Spleen (tissue), 11 donors: ENCODE measurements around the gene ARTN. TPM values are rescaled to one million over a fixed set of nuclear protein-coding genes. Genes with fewer than 3 reads are reported as not detected.

Source experiments
- DNase-seq: peaks from one replicate; pipeline ENCODE4 v3.0.0-alpha.2; 2020
- H3K27ac ChIP-seq, 8 donors: fragments of 200-600 bp; sonication (generic) in 7 of 8; 1 replicate in 4 of 8; 2 replicates in 4 of 8; pipeline versions ENCODE4 v1.5.0 to v1.8.0; 2016 to 2021; ENCODE audit warnings: inconsistent platforms in 4 of 8, mild to moderate bottlenecking in 4 of 8, moderate library complexity in 1 of 8
- H3K27me3 ChIP-seq, 7 donors: fragments of 200-600 bp; sonication (generic) in 6 of 7; replicated peaks in 1 of 7; 1 replicate in 4 of 7; 2 replicates in 3 of 7; pipeline versions ENCODE4 v1.5.0 to v1.8.0; 2016 to 2021; ENCODE audit warnings: inconsistent platforms in 3 of 7, mild to moderate bottlenecking in 1 of 7
- H3K36me3 ChIP-seq, 6 donors: fragments of 200-600 bp; sonication (generic) in 5 of 6; 1 replicate in 4 of 6; 2 replicates in 2 of 6; pipeline versions ENCODE4 v1.5.0 to v1.8.0; 2016 to 2021; ENCODE audit warnings: inconsistent platforms in 2 of 6
- H3K4me1 ChIP-seq, 6 donors: fragments of 200-600 bp; sonication (generic) in 5 of 6; 1 replicate in 3 of 6; 2 replicates in 3 of 6; pipeline versions ENCODE4 v1.5.0 to v1.8.0; 2016 to 2021; ENCODE audit warnings: inconsistent platforms in 3 of 6
- H3K4me3 ChIP-seq, 8 donors: fragments of 200-600 bp; sonication (generic) in 7 of 8; 1 replicate in 4 of 8; 2 replicates in 4 of 8; pipeline versions ENCODE4 v1.5.0 to v1.8.0; 2016 to 2021; ENCODE audit warnings: inconsistent platforms in 4 of 8, mild to moderate bottlenecking in 4 of 8, moderate library complexity in 2 of 8
- H3K9me3 ChIP-seq, 8 donors: fragments of 200-600 bp; sonication (generic) in 7 of 8; 1 replicate in 4 of 8; 2 replicates in 4 of 8; pipeline versions ENCODE4 v1.5.0 to v1.8.0; 2016 to 2021; ENCODE audit warnings: inconsistent platforms in 4 of 8
- POLR2A ChIP-seq, 3 donors: fragments of 450-650 bp; IDR thresholded peaks; one replicate each; pipeline ENCODE4 v1.5.1; 2017; ENCODE audit warnings: antibody characterized with exemption in 3 of 3, mild to moderate bottlenecking in 1 of 3
- POLR2AphosphoS5 ChIP-seq, 3 donors: sonication (generic); formaldehyde crosslinking; IDR thresholded peaks; one replicate each; pipeline ENCODE4 v1.5.1; 2017; ENCODE audit warnings: antibody characterized with exemption in 3 of 3
- WGBS, 5 donors: extraction: QIAGEN DNeasy Blood & Tissue Kit in 3 of 5; methylation state at CpG; one replicate each; pipeline versions ENCODE4 v1.1.5 to v1.1.7; 2013 to 2018; 5-methylcytosine and 5-hydroxymethylcytosine counted together
- intact Hi-C: fragments of 100-400 bp; cut with DNase I; formaldehyde crosslinking; loops from one replicate; pipeline ENCODE4 v1.15.0; 2023; ENCODE audit warnings: low total_unique reads
- polyA plus RNA-seq, 3 donors: library from polyadenylated mRNA; stranded (reverse); fragments of 200-250 nt; gene quantifications; one replicate each; pipeline ENCODE4 v1.2.1, GENCODE V29; 2013
- total RNA-seq, 7 donors: library from RNA; depleted of rRNA in 3 of 7; stranded (reverse); fragments of >200 nt in 3 of 7; fragmentation: NEBNext Ultra II Directional in 4 of 7; extraction: Animal tissue kit (Norgen Biotek cat#: 25700) in 4 of 7; gene quantifications; one replicate each; pipeline versions ENCODE4 v1.1.0 to v1.2.1, GENCODE V29; 2016 to 2021
- TF ChIP-seq, protein P1 (sequence below), 11 experiments: fragments of 200-600 bp in 7 of 11; fragments of 450-650 bp in 4 of 11; sonication (generic) in 4 of 11; IDR thresholded peaks in 8 of 11; conservative IDR thresholded peaks in 3 of 11; 1 replicate in 7 of 11; 2 replicates in 4 of 11; pipeline versions ENCODE4 v1.4.0 to v1.8.0; 2016 to 2021; ENCODE audit warnings: antibody characterized with exemption in 11 of 11, inconsistent platforms in 4 of 11, mild to moderate bottlenecking in 1 of 11
- donor health status: healthy with polysubstance abuse.
- donor health status: DM: no; HTN: no; CAD: no; lungs with moderate emphysema.
- donor health status: DM: no; HTN: no; CAD: no.
- donor health status: Bipolar disorder and iron deficiency.
- donor health status: healthy.
- donor health status: DM: no; HTN: no; CAD: no.
- donor health status: DM: yes; HTN: yes; CAD: no.

ARTN gene
- total and polyA plus RNA-seq, 10 donors, result 0.35 to 2.1 (median 0.72) TPM; not detected in 4

DNA sequence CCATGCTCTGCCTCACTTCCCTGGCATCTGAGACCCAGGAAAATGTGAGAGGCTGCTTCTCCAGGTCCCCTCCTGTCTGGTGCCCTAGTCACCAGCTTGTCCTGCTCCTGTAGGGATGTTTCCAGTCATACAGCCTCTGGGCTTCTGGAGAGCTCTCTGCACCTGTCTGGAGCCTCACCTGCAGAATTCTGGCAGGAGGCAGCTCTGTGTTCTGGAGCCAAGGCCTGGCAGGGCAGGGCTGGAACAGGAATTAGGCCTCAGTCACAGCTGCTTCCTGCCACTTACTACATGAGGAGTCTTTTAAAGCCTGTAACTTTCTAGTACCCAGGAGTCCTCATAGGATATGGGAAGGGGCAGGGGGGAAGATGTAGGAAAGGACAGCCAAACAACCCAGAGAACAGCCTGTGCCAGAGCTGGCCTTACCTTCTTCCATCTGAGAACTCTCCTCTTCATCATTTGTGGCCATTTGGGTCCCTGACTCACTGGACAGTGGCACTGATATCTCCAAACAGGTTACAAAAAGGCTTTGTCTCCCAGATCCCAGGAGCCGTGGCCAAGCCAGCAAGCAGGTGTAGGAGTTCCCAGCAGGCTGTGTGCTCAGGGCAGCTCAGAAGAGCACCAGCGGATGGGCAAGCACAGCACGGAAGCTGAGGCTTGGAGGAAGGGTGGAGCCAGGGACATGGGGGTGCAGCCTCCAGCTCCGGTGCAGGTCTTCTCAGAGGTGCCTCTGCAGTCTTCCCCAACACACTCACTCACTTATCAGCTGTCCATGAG, 31.4 kb upstream of the ARTN start:
- intact Hi-C loops, result no loop called here
- peaks cover 0 to 15% (median 6%) of the 10 kb centered on the region in 6 donors for H3K4me1 ChIP-seq
- H3K4me3 ChIP-seq, result no peak overlapping the region
- H3K9me3 ChIP-seq, result no peaks in the 10 kb centered on the region
- no peak for TF ChIP-seq POLR2AphosphoS5 (IDR thresholded peaks at IDR 0.05)
- TF ChIP-seq POLR2A (IDR thresholded peaks at IDR 0.05), result no peak
- TF ChIP-seq, protein P1, sequence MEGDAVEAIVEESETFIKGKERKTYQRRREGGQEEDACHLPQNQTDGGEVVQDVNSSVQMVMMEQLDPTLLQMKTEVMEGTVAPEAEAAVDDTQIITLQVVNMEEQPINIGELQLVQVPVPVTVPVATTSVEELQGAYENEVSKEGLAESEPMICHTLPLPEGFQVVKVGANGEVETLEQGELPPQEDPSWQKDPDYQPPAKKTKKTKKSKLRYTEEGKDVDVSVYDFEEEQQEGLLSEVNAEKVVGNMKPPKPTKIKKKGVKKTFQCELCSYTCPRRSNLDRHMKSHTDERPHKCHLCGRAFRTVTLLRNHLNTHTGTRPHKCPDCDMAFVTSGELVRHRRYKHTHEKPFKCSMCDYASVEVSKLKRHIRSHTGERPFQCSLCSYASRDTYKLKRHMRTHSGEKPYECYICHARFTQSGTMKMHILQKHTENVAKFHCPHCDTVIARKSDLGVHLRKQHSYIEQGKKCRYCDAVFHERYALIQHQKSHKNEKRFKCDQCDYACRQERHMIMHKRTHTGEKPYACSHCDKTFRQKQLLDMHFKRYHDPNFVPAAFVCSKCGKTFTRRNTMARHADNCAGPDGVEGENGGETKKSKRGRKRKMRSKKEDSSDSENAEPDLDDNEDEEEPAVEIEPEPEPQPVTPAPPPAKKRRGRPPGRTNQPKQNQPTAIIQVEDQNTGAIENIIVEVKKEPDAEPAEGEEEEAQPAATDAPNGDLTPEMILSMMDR (IDR thresholded peaks at IDR 0.05 in 8 of 11, conservative IDR thresholded peaks at IDR 0.05 in 3 of 11), result no peak
- DNase-seq, result no peak
- WGBS, 5 donors, result 73 to 87% (median 79%) methylated on average over 4 of the region's 4 CpGs
- no peaks in the 10 kb centered on the region for H3K27me3 ChIP-seq
- H3K36me3 ChIP-seq, result peaks cover 0 to 59% (median 10%) of the 10 kb centered on the region in 6 donors
- peak overlapping the region in 3 of 8 donors; percentile 28 to 52 (median 30) for H3K27ac ChIP-seq

DNA sequence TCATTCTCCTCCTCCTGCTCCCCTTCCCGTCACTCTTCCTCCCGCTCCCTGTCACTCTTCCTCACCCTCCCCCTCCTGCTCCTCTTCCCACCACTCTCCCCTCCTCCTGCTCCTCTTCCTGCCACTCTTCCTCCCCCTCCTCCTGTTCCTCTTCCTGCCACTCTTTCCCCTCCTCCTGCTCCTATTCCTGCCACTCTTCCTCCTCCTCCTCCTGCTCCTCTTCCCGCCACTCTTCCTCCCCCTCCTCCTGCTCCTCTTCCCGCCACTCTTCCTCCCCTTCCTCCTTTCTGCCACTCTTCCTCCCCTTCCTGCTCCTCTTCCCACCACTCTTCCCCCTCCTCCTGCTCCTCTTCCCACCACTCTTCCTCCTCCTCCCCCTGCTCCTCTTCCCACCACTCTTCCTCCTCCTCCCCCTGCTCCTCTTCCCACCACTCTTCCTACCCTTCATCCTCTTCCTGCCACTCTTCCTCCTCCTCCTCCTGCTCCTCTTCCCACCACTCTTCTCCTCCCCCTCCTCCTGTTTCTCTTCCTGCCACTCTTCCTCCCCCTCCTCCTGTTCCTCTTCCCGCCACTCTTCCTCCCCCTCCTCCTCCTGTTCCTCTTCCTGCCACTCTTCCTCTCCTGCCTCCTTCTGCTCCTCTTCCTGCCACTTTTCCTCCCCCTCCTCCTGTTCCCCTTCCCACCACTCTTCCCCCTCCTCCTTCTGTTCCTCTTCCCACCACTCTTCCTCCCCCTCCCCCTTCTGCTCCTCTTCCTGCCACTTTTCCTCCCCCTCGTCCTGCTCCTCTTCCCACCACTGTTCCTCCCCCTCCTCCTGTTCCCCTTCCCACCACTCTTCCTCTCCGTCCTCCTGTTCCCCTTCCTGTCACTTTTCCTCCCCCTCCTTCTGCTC, 28.7 kb upstream of the ARTN start:
- no peak overlapping the region for H3K4me3 ChIP-seq

DNA sequence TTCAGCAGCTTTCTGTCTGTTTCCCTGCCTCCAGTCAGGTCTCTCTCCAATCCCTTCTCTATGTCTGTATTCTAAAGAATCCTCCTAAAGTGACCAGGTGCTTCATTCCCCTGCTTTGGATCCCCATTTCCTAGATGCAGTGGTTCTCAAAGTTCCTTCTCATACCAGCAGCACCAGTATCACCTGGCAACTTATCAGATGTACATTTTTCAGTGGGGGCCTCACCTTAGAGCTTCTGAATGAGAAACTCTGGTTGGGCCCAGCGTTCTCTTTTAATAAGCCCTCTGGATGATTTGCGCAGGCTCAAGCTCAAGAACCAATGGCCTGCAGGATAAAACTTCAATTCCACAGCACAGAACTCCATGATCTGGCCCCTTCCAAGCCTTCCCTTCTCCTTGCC, 25.4 kb upstream of the ARTN start:
- TF ChIP-seq POLR2AphosphoS5 (IDR thresholded peaks at IDR 0.05) (no peak), POLR2A (IDR thresholded peaks at IDR 0.05) (no peak)
- TF ChIP-seq, protein P1 (IDR thresholded peaks at IDR 0.05 in 8 of 11, conservative IDR thresholded peaks at IDR 0.05 in 3 of 11), result no peak

More for the DNA sequence above, 28.7 kb upstream of the ARTN start:
- Histone ChIP-seq H3K27me3 (no peaks in the 10 kb centered on the region), H3K36me3 (peaks cover 0 to 49% (median 0%) of the 10 kb centered on the region in 6 donors), H3K4me1 (peaks cover 0 to 15% (median 6%) of the 10 kb centered on the region in 6 donors), H3K27ac (no peak overlapping the region), H3K9me3 (no peaks in the 10 kb centered on the region)
- no peak for TF ChIP-seq POLR2AphosphoS5 (IDR thresholded peaks at IDR 0.05)
- TF ChIP-seq, protein P1 (IDR thresholded peaks at IDR 0.05 in 8 of 11, conservative IDR thresholded peaks at IDR 0.05 in 3 of 11), result no peak
- TF ChIP-seq POLR2A (IDR thresholded peaks at IDR 0.05), result no peak
- no peak for DNase-seq
- WGBS, 5 donors, result 43 to 71% (median 50%) methylated on average over 6 to 7 of the region's 7 CpGs
- intact Hi-C loops, result no loop called here

More for the DNA sequence above, 25.4 kb upstream of the ARTN start:
- intact Hi-C loops, result no loop called here
- no peak overlapping the region for H3K4me3 ChIP-seq
- peaks cover 0 to 46% (median 0%) of the 10 kb centered on the region in 6 donors for H3K36me3 ChIP-seq
- H3K4me1 ChIP-seq, result no peaks in the 10 kb centered on the region
- WGBS, 5 donors, result 94 to 98% (median 96%) methylated on average over 2 of the region's 2 CpGs
- H3K27ac ChIP-seq, result no peak overlapping the region
- no peaks in the 10 kb centered on the region for H3K9me3 ChIP-seq
- DNase-seq, result no peak
- no peaks in the 10 kb centered on the region for H3K27me3 ChIP-seq
